ENCODE results near the gene SCD5.

DNA sequence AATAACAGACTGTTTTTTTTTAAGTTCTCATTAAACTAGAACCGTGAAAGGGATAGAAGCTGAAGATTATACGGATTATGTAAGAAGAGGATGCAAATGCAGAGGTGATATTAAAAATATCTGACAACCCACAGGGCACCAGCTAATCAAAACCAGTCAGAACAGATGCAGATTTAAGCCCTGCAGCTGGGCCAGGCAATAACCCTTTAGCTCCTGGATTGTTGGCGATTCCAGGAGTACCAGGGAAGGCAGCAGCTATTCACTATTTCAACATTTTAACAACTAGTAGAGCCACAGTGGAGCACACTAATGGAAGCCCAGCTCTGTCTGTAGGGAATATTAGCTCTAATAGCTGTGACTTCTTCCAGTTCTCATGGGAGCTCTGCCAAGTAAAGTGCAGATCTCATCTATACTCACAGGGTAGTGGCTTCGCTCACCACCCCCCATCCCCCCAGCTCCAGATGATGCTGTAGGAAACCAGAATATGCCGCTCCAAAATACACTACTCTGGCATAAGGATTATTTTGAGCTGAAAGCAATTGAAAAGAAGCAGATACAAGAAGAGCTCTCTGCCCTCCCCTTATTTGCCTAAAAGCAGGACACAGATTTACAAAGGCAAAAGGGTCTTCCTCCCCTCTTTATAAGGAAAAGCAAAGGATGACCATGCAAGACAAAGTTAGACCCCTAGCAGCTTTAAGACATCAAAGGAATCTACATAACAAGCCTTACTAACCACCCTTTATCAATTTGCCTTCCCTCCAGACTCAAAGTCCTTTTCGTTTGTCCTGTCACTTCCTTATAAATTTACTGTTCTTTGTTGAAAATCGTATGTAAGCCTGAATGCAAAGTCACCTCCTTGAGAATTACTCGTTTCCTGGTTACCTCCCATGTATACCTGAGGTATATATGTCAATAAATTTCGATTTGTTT is 13.7 kb downstream of the SCD5 start:
- TF ChIP-seq, protein P1, sequence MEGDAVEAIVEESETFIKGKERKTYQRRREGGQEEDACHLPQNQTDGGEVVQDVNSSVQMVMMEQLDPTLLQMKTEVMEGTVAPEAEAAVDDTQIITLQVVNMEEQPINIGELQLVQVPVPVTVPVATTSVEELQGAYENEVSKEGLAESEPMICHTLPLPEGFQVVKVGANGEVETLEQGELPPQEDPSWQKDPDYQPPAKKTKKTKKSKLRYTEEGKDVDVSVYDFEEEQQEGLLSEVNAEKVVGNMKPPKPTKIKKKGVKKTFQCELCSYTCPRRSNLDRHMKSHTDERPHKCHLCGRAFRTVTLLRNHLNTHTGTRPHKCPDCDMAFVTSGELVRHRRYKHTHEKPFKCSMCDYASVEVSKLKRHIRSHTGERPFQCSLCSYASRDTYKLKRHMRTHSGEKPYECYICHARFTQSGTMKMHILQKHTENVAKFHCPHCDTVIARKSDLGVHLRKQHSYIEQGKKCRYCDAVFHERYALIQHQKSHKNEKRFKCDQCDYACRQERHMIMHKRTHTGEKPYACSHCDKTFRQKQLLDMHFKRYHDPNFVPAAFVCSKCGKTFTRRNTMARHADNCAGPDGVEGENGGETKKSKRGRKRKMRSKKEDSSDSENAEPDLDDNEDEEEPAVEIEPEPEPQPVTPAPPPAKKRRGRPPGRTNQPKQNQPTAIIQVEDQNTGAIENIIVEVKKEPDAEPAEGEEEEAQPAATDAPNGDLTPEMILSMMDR (IDR thresholded peaks at IDR 0.05), result no peak
- no peak for TF ChIP-seq POLR2A (IDR thresholded peaks at IDR 0.05)
